GM21526 (cell line): Measurements from ENCODE around the gene GALNT14.

Experiments used
- ATAC-seq: cut with Tn5 transposase; IDR thresholded peaks from one replicate; pipeline ENCODE4 v1.9.1; 2021; ENCODE audit warnings: moderate library complexity; ENCODE audit not compliant: unreplicated experiment, low FRiP score

The GALNT14 gene

GRCh38 chr2:30867385-30867784 is 270.9 kb downstream of the GALNT14 start:
- ATAC-seq = no peak

GRCh38 chr2:30866974-30867373 is 271.3 kb downstream of the GALNT14 start:
- ATAC-seq = no peak

GRCh38 chr2:30865892-30866681 is 272.2 kb downstream of the GALNT14 start:
- ATAC-seq = no peak

GRCh38 chr2:30865243-30865642 is 273.0 kb downstream of the GALNT14 start:
- ATAC-seq = no peak

- ATAC-seq = no peak
Measured at GRCh38 chr2:30862054-30862651, 276.1 kb downstream of the GALNT14 start.

GRCh38 chr2:30860726-30861125 is 277.5 kb downstream of the GALNT14 start:
- ATAC-seq = no peak
